ENCODE measurements around the gene KCNG1. TPM values are rescaled to one million over a fixed set of nuclear protein-coding genes. Genes with fewer than 3 reads are reported as not detected.

Gene KCNG1
- polyA plus RNA-seq, 3 donors: 4.5 to 7.9 (median 5.7) TPM

- no peak for DNase-seq (ENCODE audit: extremely low read depth in 1 of 11, low read depth in 9 of 11, low spot score in 4 of 11)
Measured at GRCh38 chr20:50968289-50968688, 54.6 kb downstream of the KCNG1 start.

GRCh38 chr20:50967586-50967985 is 55.3 kb downstream of the KCNG1 start:
- peak in 8 of 11 donors; percentile 38 to 70 (median 55) for DNase-seq (ENCODE audit: extremely low read depth in 1 of 11, low read depth in 9 of 11, low spot score in 4 of 11)

DNA sequence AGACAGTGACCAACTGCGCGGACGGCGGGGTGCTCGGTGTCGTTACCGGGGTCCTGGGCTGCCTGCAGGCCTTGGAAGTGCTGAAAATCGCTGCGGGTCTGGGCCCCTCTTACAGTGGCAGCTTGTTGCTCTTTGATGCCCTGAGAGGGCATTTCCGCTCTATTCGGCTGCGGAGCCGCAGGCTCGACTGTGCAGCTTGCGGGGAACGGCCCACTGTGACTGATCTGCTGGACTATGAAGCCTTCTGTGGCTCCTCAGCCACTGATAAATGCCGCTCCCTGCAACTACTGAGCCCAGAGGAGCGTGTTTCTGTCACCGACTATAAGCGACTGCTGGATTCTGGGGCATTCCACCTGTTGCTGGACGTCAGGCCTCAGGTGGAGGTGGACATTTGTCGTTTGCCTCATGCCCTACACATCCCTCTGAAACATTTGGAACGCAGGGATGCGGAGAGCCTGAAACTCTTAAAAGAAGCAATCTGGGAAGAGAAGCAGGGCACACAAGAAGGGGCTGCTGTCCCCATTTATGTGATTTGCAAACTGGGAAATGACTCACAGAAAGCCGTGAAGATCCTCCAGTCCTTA is 63.3 kb downstream of the KCNG1 start:
- DNase-seq (ENCODE audit: extremely low read depth in 1 of 11, low read depth in 9 of 11, low spot score in 4 of 11): no peak

- DNase-seq (ENCODE audit: extremely low read depth in 1 of 11, low read depth in 9 of 11, low spot score in 4 of 11): peak in 10 of 11 donors; percentile 80 to 95 (median 88)
Measured at GRCh38 chr20:50958615-50959542, 64.0 kb downstream of the KCNG1 start, which contains the start of gene MOCS3. MOCS3 (plus strand) TSS chr20:50958818; CDS start chr20:50958843, 25 bp downstream.

DNA sequence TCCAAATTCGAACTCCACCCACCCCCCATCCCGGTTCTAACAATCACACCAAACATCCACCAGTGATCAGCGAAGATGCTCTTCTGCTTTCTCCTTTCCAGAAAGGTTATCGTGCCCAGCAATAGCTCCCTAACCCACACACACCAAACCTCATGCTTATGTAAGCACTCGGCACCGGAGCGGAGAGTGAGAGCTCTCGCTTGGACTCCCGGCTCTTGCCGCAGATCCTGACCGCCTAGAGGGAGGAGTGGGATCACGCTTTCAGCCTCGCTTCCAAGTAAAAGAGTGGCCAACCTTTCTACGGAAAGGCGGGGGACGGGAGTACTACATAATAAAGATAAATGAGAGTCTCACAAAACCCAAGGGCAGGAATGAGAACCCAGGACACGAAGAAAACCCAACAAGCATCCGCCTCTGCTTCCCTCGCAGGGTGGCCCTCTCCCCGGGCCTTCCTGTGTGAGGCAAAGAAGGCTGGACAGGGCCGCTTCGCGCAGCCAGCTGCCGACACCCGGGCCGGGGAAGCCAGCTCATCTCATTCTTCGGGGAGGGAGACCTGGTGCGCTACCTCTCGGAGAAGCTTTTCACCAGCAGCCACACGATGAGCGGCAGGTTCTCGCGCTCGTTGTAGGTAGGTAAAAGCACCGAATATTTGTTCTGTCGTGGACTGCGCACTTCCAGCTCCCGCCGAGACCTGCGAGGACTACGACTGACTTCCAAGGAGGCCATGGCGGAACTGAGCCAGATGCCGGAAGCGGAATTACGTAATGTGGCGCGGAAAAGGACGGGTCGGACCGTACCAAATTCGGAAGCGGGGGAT is 64.9 kb downstream of the KCNG1 start, which contains the start of gene DPM1:
Gene DPM1 (minus strand): TSS at position 735 of the 817 bp plus-strand sequence. CDS start 9 bp downstream, at position 726.
- peak in 7 of 11 donors; percentile 78 to 91 (median 87) for DNase-seq (ENCODE audit: extremely low read depth in 1 of 11, low read depth in 9 of 11, low spot score in 4 of 11)

DNA sequence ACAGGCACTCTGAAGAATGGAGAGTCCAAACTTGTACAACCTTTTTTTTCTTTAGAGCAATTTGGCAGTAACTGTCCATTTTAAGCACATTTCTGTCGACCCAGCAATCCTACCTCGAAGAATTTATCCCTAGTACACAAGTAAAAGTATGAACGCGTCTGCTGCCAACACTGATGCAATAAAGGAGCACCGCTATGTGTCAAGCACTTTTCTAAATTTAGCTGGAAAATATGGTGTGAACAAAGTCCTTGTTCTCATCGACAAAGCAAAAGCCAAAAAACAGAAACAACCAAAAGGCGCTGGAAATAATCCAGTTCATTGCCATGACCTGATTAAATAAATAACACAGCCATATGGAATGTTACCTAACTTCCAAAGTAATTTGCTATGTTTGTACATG is 65.6 kb downstream of the KCNG1 start:
- no peak for DNase-seq (ENCODE audit: extremely low read depth in 1 of 11, low read depth in 9 of 11, low spot score in 4 of 11)

DNA sequence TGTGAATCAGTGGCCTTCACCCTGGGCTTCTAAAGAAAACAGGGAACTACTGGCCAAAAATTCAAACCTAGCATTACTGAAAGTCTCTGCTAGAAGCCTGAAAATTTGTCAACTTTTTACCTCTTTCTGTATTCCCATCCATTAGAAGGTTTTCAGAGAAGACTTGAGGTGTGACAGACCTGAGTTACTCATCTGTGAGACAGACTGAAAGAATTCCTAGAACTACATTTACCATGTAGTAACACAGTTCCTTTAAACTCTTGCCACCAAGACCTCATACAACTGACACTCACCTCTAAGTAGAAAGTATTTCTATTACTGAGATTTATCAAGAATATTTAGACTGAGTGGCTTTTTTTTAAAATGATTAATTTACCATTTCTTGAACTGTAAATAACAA is 69.1 kb downstream of the KCNG1 start:
- no peak for DNase-seq (ENCODE audit: extremely low read depth in 1 of 11, low read depth in 9 of 11, low spot score in 4 of 11)

Other genes with a start within 250 kb of the KCNG1 start
- 1 to 10 TPM; 4.6 to 5.9 (median 5.5) TPM for gene BCAS4, start 228.0 kb downstream of the KCNG1 start, polyA plus RNA-seq (ENCODE audit: insufficient read length in 3 of 3)
- gene ADNP, start 91.7 kb downstream of the KCNG1 start, polyA plus RNA-seq (ENCODE audit: insufficient read length in 3 of 3): 100 to 1,000 TPM; 114 to 155 (median 130) TPM
- 10 to 100 TPM; 59.0 to 70.1 (median 62.2) TPM for gene DPM1, start 64.6 kb downstream of the KCNG1 start, polyA plus RNA-seq (ENCODE audit: insufficient read length in 3 of 3)
- 1 to 10 TPM; 4.8 to 5.6 (median 5.4) TPM for gene MOCS3, start 64.3 kb downstream of the KCNG1 start, polyA plus RNA-seq (ENCODE audit: insufficient read length in 3 of 3)